Activated CD4-positive, CD25-positive, alpha-beta regulatory T cell treated with anti-CD3 and anti-CD28 coated beads, Interleukin-2, amount 50 U/mL, for 72 hours (primary cell): ENCODE data around the gene KMT2A.

Experiments
- DNase-seq: peaks from one replicate; pipeline ENCODE4 v3.0.0; 2021

The KMT2A gene

DNA sequence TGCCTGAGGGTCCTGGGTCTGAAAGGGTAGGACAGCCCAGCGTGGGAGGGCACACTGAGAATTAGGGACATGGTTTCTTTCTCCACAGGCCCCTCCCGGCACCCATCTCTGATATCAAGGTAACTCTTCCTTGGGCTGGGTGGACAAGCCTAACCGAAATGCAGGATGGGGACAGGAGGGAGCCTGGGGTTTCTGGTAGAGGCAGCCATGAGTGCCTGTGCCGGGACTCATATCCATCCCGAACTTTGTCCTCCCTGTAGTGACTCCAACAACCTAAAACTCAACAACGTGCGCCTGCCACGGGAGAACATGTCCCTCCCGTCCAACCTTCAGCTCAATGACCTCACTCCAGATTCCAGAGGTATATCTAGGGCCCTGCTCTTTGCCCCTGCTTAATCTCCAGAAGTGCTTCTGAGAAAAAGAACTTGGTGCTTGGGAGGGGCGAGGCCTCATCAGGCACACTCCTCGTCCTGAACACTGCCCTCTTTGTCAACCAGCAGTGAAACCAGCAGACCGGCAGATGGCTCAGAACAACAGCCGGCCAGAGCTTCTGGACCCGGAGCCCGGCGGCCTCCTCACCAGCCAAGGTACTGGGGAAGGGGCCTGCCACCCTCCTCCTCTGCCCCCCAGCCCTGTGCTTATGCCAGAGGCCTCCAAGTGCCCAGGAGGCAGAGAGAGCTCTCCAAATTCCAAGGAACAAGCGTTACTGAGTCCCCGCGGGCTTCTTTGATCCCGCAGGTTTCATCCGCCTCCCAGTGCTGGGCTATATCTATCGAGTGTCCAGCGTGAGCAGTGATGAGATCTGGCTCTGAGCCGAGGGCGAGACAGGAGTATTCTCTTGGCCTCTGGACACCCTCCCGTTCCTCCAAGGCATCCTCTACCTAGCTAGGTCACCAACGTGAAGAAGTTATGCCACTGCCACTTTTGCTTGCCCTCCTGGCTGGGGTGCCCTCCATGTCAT, 97.8 kb downstream of the KMT2A start:
- DNase-seq: no peak

DNA sequence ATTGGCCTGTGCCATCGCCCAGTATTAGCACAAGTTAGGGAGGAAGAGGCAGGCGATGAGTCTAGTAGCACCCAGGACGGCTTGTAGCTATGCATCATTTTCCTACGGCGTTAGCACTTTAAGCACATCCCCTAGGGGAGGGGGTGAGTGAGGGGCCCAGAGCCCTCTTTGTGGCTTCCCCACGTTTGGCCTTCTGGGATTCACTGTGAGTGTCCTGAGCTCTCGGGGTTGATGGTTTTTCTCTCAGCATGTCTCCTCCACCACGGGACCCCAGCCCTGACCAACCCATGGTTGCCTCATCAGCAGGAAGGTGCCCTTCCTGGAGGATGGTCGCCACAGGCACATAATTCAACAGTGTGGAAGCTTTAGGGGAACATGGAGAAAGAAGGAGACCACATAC, 99.0 kb downstream of the KMT2A start:
- no peak for DNase-seq

DNA sequence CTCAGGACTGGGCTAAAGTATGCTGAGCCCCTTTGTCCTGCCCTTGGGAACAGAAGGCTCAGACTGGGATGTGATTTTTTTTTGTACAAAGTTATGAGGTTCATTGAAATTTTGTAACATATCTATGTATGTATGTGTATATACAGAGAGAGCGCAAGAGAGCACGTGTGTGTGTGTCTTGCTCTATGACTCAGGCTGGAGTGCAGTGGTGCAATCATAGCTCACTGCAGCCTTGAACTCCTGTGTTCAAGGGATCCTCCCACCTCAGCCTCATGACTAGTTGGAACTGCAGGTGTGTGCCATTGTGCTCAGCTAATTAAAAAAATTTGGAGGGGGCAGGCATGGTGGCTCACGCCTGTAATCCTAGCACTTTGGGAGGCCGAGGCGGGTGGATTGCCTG, 100.4 kb downstream of the KMT2A start:
- DNase-seq: no peak

DNA sequence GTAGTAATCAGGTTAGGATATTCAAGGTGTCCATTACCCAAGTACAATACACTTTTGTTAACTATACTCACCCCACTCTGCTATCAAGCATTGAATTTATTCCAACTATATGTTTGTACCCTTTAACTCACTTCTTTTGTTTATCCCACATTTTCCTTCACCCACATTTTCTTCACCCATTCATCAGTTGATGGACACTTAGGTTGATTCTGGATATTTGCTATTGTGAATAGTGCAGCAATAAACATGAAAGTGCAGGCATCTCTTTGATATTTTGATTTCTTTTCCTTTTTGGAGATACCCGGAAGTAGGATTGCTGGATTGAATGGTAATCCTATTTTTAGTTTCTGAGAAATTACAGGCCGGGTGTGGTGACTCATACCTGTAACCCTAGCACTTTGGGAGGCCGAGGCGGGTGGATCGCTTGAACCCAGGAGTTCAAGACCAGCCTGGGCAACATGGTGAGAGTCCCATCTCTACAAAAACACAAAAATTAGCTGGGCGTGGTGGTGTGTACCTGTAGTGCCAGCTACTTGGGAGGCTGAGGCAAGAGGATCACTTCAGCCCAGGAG, 101.2 kb downstream of the KMT2A start:
- no peak for DNase-seq

DNA sequence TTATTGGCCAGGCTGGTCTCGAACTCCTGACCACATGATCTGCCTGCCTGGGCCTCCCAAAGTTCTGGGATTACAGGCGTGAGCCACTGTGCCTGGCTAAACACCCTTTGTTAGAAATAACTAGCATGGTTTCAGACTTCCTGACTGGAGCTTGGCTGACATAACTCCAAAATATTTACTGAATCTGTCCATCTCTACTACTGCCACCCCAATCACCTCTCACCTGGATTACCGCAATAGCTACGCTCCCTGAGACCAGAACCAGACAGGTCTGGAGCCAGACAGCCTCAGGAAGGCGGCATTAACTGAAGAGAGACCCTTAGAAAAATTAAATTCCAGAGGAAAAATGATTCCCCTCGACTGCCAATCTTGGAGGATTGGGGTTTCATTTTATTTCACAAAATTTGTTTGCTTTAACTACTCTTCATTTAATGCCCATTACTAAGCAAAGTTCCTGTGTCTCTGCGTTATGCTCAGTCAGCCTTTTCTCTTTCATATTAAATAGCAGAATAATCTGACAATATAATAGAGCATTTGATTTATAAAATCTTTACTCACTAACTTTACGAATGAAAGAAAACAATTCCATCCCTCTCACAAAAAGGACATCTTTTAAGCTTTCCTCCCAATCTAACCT, 107.8 kb downstream of the KMT2A start:
- DNase-seq: no peak

DNA sequence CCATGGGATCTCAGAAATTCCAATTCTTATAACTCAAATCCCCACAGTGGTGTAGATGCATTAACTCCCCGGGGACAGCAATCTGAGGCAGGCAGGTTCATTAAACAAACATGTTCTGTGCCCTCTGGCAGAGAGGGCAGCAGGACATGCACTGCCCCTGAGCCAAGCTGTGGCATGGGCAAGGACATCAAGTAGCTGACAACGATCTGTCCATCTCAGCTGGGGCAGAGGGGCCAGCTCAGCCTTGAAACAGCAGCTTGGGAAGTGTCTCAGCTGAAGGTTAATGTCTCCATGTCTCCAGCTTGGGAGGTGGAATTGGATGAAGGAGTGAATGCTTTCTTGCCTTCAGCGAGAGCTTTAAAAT, 108.3 kb downstream of the KMT2A start:
- no peak for DNase-seq

DNA sequence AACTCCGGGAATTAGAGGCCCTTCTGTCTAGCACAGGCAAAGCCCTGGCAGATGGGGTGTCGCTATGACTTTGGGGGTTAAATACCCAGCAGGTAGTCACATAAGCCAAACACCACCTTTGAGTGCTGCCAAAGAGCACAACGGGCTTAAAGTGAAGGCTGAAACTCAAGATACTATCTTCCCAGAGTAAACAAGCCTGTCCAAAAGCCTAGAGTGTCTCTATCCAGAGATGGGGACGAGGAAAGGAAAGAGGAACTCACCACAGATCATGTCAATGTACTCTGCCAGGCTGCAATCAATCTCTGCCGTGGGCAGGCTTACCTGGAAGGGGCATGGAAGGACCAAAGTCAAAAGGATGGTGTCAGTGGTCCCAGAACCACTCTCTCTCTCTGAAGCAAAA, 109.2 kb downstream of the KMT2A start:
- DNase-seq: no peak

DNA sequence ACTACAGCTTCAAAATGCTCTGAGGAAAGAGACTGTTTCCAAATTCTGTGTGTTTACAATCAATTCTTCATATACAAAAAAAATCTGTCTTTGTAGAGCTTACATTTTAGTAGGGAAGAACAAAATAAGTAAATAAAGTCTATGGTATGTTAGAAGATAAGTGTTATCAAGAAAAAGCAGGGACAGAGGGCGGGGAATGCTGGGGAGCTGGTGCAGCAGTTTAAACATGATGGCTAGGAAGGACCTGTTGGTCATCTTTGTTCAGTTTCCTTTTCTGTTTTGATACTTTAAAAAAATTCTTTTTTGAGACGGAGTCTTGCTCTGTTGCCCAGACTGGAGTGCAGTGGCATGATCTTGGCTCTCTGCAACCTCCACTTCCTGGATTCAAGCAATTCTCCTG, 110.8 kb downstream of the KMT2A start:
- DNase-seq: no peak

DNA sequence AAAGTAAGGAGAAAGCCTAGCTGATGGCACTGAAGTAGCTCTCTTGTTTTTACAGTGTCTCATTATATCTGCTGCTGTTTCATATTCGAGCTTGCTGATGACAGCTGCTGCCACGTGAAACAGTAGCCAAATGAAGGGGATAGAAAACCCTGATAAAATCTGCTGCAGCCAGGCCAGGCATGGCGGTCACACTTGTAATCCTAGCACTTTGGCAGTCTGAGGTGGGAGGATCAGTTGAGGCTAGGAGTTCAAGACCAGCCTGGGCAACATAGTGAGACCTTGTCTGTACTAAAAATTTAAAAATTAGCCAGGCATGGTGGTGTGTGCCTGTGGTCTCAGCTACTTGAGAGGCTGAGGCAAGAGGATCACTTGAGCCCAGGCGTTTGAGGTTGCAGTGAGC, 116.0 kb downstream of the KMT2A start:
- DNase-seq: no peak

DNA sequence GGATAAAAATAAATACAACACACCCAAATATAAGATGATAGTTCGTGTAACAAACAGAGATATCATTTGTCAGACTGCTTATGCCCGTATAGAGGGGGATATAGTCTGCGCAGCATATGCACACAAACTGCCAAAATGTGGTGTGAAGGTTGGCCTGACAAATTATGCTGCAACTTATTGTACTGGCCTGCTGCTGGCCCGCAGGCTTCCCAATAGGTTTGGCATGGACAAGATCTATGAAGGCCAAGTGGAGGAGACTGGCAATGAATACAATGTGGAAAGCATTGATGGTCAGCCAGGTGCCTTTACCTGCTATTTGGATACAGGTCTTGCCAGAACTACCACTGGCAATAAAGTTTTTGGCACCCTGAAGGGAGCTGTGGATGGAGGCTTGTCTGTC, 124.5 kb downstream of the KMT2A start:
- no peak for DNase-seq

DNA sequence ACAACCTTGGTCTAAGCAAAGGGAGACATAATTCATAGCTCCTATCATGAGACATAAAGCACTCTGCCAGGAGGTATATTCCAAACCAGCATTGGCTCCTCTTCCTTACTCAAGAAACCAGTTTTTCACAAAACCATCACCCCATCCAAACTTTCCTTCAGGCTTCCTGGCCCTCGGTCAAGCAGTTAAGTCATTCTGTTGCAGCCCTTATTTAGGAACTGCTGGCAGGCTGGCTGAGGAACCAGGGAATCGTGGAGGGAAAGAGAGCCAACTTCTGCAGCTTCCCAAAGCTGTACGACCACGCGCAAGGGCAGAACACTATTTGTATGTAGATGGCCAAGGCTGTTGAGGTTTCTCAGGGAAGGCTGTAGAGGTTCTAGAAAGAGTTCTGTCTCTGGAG, 128.8 kb downstream of the KMT2A start:
- no peak for DNase-seq

DNA sequence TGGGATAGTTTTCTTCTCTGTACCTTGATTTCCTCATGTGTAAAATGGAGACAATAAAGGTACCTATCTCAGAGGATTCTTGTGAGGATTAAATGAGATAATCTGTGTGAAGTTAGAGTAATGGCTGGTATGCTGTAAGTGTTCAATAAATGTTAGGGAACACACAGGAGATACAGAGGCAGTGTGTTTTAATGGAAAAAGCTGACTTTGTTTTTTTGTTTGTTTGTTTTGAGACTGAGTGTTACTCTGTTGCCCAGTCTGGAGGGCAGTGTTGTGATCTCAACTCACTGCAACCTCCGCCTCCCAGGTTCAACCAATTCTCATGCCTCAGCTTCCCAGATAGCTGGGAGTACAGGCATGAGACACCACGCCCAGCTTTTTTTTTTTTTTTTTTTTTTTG, 133.4 kb downstream of the KMT2A start:
- no peak for DNase-seq

DNA sequence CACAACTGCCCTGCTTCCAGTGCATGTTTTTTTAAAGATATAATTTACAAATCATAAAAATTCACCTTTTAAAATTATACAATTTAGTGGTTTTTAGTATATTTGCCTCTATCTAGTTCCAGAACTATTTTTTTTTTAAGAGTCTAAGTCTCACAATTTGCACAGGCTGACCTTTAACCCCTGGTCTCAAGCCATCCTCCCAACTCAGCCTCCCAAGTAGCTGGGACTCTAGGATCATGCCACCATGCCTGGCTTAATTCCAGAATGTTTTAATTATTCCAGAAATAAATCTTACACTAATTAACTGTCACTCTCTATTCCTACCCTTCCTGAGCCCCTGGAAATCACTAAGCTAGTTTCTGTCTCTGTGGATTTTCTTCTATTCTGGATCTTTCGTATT, 134.5 kb downstream of the KMT2A start:
- DNase-seq: no peak

DNA sequence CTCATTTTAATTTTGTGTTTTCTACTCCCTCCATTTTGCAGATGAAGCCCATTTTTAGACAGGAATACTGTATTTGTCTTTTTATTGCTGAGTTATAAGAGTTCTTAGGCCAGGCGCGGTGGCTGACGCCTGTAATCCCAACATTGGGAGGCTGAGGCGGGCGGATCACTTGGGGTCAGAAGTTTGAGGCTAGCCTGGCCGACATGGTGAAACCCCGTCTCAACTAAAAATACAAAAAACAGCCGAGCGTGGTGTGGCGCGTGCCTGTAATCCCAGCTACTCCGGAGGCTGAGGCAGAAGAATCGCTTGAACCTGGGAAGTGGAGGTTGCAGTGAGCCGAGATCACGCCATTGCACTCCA, 135.4 kb downstream of the KMT2A start:
- peak; percentile 41 for DNase-seq

DNA sequence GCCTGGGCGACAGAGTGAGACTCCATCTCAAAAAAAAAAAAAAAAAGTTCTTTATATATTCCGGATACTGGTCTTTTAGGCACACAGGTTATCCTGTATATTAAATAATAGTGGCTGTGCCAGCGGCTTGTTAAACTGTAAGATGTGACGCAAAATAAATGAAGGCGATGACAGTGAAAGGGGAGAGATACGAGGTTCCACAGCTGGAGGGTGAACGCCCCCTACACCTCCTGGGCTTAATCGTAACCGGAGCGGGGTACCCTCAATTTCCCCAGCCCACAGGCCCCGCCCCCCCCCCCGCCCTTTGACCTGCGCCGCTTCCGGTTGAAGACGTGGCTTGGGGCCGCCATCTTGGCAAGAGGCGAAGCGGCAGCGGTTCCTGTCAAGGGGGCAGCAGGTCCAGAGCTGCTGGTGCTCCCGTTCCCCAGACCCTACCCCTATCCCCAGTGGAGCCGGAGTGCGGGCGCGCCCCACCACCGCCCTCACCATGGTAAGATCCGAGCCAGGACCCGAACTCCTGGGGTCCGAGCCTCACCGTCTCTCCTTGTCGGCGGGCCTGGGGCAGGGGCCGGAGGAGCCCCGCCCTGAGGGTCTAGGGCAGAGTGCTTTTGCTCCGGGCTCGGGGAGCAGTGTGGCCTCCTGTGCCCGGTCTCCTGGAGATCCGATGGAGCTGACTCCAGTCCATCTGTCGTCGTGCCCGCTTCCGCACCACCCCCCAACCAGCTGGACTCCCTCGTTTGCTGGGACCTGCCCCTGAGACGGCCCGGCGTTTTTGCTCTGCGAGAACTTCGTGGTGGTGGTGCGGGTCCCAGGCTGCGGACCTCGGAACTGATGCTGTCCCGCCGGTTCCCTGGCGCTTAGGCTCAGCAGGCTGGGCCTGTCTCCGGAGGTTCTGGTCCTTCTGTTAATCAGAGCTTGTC, 136.0 kb downstream of the KMT2A start, which contains the start of gene ARCN1:
Gene ARCN1 (plus strand): TSS at position 349 of the 920 bp plus-strand sequence. CDS start 139 bp downstream, at position 488.
- DNase-seq: peak; percentile 76

DNA sequence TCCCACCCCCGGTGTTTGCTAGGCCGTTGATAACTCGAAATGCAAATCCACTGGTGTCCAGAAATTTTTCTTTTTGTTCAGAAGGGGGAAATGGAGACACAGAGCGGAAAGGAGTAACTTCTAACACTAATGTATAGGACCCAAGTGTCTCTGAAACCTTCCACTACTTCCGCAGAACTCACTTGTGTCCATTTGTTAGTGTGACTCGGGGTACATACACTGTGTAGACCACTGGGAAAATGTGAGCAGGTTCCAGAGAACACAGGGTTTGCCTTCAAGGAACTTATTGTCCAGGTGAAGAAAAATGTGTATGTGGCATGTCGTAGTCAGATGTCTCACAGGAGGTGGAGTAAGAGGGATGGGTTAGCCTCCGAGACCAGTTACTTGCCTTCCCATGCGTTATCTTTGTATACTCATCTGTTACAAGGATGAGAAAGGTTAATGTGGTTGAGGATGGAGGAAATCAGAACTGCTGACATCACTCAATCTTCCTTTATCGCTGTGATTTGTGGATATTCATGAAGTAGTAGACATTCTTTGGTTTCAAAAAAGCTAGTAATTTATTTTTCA, 136.8 kb downstream of the KMT2A start:
- DNase-seq: no peak

DNA sequence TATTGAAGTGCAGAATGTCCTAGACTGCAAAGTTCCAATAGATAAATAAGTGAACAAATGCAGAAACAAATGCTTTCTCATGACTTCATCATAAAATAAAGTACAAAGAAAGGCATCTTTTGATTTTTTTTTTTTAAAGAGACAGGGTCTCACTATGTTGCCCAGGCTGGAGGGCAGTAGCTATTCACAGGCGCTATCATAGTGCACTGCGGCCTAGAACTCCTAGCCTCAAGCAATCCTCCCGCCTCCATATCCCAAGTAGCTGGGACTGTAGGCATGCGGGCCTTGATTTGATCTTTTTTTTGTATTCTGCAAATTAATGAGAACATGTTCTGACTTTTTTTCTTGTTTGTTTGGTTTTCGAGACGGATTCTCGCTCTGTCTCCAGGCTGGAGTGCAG, 138.3 kb downstream of the KMT2A start:
- no peak for DNase-seq
